Measurements from ENCODE around the gene SLC66A2.

Gene SLC66A2

DNA sequence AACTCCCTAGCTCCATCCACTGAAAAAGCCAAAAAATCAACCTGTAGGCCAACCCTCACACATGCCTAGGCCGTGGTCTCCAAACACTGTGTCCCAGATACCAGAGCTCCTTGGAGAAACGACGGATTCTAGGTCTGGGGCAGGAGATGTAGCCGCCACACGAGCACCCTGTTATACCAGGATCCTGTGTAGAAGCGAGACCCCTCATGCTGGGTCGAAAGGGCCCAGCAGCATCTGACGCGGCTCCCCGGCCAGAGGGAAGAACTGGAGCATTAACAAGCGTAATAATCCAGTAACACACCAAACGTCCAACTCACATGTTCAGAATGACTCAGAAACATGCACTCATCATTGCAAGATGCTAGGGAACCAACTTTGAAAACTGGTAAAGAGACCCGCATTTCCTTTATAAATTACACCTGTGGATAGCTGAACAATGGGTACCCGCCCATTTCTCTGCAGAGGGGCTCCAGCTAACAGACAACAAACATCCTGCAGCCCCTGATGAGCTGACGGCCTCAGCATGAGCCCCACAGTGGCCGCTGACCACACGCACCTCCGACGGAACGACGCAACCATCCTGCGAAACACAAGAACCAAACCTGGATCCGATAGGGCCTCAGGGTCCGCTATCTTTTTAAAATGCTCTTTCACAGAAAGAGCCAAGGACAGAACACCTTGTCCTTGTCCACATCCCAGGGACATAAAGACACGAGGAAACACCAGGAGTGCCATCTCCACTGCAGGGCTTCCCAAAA lies 14.2 kb downstream of the SLC66A2 start:
- no peak for DNase-seq (ENCODE audit: low read depth)

DNA sequence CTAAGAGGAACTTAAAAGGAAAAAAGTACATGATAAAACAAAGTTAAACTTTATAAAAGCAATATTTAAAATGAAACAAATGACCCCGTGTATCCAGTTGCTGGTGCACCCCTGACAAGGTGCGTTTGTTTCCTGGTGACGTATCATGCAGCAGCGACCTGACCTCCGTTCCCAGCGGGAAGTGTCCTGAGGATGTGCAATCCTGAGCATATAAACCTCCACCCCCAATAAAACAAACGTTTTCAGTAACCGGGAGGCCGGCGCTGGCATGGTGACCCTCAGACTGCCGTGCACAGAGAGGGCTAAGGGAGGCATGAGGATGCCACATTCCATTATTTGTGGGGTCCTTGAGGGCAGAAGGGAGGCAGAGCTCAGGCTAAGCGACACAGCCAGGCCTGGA lies 14.8 kb downstream of the SLC66A2 start:
- DNase-seq (ENCODE audit: low read depth): no peak

DNA sequence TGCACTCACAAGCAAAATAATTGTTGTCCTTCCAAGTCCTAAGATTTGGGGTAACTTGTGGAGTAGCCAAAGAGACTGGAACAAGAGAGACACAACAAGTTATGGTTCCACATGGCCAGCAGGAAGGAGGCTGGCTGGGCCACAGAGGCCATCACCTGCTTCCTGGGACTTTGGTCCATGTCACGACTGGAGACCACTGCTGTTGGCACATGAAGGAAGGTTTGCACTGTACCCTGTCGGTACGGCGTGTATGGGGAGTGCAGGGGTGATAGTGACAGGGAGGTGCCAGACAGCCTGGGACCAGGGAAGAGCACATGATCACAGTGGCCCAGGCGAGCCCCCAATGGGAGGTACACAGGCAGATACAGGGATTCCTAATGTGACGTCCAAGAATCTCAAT lies 15.5 kb downstream of the SLC66A2 start:
- no peak for DNase-seq (ENCODE audit: low read depth)

DNA sequence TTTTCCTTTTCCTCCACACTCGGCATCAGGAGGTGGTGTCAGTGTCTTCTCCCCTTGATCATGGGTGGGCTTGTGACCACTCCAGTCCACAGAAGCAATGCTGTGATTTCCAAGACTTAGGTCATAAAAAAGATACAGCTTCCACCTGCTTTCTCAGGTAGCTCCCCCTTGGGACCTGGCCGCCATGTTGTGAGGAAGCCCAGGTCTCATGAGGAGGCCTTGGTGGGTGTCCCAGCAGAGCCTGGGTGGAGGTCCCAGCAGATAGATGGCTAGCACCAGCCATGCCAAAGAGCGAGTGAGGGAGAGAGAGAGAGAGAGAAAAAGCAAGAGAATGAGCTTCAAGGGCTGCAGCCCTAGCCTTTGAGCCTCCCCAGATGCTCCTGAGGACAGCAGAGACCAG lies 16.0 kb downstream of the SLC66A2 start:
- DNase-seq (ENCODE audit: low read depth): no peak

DNA sequence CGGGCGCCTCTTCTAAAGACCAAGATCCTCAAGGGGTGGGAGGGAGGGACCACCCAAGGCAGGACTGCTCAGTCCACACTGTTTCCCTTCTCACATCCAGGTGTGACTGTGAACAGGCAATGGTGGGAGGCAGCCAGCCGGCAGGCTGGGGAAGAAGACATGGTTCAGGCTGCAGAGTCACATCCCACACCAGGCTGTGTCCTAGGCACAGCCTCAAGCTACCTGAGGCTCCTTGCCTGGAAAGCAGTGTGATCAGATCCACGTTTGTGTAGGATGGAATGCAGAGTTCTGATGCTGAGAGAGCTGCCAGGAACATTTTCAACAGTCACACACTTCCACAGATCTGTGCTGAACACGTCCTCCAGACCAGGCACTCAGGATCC lies 16.4 kb downstream of the SLC66A2 start:
- no peak for DNase-seq (ENCODE audit: low read depth)

DNA sequence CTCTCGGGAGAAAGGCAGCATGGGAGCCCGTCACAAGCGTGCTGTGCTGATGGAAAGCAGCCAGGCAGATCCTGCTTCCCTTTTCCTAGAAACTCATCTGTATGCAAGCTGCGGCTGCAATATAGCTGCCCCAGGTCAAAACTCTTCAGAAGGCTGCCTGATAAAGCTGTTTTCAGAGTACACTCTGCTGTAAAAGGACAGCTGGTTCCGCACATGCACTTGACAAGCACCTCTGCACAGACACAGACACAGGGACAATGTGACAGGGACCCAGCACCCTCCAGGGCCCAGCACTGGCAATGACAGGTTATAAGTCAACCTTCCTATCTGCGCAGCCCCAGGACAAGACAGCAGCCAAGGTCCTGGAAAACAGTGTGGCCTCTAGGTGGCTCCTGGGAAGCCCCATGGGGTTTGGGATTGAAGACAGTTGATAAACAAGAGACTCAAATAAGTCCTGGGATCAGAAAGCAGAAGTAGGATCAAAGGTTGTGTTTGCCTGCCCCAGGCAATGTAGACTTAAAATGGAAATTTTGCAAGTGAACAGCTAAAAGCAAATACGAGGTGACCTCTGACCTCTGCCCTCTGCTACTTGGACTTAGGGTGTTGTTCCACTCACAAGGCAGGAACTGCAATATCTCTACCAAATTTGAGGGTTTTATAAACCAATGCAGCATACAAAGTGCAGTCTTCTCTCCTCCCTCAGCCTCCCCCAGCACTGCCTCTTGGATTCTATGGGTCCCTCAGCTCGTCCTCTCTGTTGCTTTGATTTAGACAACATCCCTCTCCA lies 16.9 kb downstream of the SLC66A2 start:
- no peak for DNase-seq (ENCODE audit: low read depth)

DNA sequence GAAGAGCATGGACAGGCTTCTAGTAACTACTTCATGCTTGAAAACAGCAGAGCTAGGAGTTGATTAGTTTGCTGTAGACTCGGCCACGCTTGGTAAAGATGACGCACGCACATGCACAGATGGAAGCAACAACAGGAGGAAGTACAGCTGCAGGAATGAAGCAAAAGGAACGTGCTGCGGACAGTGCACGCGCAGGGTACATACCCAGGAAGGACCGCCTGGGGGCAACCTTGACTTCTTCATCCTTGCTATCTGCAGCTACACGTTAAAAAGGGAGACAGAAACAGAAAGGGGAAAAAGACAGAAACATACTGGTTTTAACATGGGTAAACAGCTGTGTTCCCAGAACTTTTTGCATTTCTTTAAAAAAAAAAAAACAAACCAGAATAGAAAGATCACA lies 17.7 kb downstream of the SLC66A2 start:
- no peak for DNase-seq (ENCODE audit: low read depth)

DNA sequence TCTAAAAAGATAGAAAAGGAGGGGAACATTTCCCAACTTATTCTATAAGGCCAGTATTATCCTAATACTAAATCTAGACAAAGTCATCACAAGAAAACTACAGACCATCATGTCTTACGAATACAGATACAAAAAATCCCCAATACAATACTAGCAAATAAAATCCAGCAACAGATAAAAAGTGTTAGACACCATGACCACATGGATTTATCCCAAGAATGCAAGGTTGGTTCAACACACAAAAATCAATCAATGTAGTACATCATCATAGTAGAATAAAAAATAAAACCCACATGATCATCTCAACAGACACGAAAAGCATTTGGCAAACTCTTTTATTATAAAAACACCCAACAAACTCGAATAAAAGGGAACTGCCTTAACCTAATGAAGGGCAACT lies 18.5 kb downstream of the SLC66A2 start:
- DNase-seq (ENCODE audit: low read depth): no peak

DNA sequence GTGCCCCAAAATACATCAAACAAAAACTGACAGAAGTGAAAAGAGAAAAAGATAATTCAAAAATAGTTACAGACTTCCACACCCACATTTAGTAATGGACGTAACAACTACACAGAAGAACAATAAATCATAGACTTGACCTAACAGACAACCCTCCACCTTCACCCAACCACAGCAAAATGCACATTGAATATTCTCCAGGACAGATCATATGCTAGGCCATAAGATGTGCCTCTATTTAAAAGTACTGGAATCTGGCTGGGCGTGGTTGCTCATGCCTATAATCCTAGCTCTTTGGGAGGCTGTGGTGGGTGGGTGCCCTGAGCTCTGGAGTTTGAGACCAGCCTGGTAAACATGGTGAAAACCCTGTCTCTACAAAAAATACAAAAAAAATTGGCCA lies 20.0 kb downstream of the SLC66A2 start:
- no peak for DNase-seq (ENCODE audit: low read depth)

DNA sequence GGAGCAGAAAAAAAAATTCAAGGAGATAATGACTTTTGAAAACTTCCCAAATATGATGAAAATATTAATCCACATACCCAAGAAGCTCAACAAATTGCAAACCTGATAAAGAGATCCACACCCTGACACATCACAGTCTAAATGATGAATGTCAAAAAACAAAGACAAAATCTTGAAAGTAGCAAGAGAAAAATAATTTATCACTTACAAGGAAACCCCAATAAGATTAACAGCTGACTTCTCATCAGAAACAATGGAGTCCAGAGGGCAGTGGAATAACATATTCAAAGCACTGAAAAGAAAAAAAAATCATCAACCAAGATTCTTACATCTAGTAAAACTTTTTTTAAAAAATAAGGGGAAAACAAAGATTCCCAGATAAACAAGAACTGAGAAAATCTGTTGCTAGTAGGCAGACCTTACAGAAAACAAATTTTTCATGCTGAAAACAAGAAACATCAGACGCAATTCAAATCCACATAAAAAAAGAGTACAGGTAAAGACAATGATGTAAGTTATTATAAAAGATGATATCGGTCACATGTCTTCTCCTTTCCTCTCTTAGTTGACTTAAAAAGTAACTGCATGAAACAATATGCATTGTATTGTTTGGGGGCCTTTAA lies 21.3 kb downstream of the SLC66A2 start:
- no peak for DNase-seq (ENCODE audit: low read depth)

DNA sequence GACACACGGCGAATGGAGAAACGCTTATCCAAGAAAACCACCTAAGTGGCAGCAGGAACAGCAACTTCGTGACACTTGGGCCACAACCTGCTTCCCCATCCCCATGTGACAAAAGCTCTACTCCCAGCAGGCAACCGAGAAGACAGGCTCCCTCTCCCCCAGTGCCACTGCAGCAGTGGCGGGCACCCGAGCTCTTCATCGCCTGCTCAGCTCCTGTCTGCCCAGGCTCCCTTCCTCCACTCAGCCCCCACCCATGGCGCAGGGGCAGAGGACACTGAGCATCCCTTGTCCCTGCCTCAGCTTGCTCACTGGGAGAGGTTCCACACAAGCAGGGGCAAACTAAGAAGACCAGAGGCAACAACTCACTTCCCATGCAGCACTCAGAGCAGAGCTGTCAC lies 22.9 kb downstream of the SLC66A2 start:
- DNase-seq (ENCODE audit: low read depth): no peak

DNA sequence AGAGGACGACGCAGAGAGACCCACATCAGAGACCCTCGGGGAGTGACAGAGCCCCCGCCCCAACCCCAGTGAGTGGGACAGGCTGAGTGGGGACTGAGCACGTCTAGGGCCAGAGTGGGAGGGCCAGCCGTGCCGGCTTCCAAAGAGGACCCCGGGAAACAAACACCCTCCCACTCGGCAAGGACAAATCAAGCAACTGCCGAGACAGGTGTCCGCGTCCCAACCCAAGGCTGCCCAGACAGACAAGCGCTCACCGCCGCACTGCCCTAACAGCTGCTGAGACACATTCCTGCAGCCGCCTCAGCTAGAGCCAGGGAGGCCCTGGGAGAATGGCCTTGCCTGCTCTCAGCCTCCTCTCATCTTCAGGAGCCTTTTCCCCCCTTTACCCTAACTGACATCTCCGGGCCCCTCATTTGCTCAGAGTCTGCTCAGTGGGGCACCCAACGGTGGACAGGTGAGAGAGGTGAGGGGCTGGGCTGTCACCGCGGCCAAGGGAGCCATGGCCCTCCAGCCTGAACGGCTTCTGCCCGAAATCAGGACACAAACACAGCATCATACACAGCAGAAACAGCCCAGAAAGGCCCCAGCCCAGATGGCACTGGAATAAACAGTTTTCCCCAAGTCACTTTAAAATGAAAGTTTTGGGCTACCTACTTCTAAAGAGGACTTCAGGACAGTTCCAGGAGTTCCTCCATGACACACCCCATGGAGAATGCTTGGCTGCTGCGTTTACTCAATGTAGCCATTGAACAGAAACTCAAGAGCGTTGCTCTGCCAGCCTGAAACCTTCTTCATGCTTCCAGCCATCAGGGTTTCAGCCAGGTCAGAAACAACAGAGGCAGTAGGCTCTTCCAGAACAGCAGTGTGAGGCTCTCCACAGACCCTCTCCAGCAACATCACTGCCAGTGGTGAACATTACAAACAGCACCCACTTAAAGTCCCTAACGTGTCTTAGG lies 23.6 kb downstream of the SLC66A2 start:
- DNase-seq (ENCODE audit: low read depth): no peak

DNA sequence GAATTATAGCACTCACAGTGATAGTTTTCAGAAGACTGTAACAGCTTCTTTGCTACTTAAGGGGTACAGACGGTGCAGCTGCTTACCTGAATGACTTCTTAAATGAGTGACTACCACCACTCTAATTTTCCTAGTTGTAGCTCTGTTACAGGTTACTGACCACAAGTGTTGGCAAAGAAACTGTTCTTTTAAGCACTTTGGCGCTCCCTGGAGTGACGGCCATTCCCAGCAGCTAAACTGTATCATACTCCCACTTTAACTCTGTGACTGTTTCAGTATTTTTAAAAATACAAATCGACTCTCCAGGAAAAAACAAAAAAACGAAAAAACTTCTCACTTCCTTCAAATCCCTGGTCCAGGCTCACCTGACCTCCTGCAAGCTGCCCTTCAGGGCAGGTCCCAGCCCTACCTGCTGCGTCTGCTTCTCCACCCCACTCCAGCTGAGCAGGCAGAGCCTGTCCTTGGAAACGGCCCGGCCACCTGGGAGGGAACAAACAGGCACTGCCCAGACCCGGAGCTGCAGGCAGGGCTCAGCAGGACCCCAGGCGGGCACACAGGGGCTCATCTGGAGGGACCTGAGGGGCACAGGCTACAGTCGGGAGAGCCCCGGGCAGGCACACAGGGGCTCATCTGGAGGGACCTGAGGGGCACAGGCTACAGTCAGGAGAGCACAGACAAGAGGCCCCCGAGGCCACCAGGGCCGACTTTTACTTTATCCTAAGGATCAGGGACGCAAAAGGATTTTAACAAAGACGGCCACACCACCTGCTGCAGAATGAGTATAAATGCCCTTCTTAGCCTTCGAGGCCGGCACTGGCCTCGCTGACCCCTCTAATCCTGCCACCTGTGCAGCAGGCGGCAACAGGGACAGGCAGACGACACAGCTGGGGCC lies 24.5 kb downstream of the SLC66A2 start:
- no peak for DNase-seq (ENCODE audit: low read depth)

DNA sequence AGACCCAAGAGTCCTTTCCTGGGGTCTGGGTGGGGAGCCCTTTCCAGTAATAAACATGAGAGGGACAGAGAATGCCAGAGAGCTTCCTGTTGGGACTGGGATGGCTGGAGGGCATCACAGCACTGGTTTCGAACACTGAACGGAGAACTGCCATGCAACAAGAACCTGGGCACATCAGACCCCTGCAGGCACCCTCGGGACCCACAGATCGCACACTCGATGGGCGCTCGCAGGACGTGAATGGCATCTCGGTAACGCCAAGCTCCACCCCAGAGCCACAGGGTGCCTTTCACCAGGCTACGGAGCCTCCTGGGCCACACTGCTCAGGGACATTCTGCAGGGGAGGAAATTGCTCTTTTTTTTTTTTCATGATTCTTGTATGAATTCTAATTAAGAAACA lies 25.1 kb downstream of the SLC66A2 start:
- DNase-seq (ENCODE audit: low read depth): no peak

DNA sequence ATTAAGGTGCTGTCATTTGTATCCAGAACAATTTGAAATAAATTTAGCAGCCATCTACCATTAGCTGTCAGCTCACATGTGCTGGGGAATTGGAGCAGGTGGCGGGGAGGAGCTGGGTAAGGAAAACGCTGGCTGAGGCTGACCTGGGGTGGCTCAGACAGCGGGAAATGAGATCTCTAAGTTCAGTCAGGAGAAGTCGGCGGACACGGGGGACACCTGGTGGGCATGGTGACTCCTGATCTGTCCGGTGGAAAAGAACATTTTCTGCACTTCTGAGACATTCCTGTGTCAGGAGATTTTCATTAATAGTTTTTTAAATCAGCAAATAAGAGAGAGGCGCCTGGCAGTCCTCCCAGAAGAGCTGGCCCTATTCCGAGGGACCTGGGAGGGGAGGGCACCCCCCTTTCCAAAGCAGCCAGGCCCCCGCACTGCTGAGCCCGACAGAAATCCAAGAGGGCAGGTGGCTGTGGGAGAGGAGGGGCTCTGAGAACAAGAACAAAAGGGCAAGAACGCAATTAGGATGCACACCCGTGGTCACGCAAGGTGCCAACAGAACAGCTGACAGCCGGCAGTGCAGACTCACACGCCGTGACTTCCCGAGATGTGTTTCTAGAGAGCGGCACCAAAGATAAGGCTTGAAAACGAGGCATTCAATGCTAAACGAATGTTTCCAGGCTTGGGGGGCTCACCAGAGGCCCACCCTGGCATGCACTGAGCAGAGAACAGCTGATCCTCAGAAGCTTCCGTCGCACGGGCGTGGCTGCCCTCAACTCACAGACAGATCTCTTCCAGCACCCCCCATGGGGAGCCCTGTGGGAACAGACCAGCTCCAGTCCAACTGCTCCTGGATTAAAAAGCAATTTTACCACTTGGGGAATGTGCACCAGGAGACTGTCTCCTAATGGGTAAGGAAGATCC lies 26.4 kb downstream of the SLC66A2 start:
- DNase-seq (ENCODE audit: low read depth): no peak

DNA sequence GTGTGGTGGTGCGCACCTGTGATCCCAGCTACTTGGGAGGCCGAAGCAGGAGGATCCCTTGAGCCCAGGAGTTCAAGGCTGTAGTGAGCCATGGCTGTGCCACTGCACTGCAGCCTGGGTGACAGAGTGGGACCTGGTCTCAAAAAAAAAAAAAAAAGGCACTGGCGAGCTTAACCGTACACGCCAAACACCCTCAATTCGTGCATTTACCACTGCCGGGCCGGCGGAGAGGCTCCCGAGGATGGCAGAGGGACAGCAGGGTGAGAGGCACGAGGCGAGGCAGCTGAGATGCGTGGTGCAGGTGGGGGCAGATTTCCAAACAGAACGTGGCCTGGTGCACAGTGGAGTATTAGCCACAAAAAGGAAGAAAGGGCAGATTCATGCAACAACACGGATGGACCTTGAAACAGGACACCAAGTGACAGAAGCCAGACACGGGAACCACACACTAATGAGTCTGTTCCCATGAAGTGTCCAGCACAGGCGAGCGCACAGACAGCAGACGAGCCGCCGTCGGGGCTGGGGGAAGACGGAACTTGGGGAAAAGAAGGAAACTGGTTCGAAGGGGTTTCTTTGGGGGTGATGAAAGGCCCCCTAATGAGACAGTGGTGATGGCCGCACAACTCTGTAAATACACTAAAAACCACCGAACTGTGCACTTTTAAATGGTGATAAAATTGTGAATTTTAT lies 27.4 kb downstream of the SLC66A2 start:
- DNase-seq (ENCODE audit: low read depth): no peak

DNA sequence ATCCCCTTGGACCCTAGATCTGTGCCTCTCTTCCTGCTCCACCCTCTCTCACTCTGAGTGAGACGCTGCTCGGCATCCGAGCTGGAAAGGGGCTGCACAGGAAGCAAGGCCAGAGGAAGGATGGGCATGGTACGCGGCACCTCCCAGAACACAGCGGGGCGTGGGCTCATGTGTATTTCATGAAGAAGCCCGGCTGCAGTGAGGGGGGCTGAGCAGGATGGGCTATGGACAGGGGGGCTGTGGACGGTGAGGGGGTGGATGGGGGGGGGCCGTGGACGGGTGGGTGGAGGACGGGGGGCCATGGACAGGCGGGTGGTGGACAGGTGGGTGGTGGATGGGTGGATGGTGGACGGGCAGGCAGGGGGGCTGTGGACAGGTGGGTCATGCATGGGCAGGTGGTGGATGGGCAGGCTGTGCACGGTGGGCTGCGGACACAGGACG lies 28.5 kb downstream of the SLC66A2 start:
- DNase-seq (ENCODE audit: low read depth): no peak

DNA sequence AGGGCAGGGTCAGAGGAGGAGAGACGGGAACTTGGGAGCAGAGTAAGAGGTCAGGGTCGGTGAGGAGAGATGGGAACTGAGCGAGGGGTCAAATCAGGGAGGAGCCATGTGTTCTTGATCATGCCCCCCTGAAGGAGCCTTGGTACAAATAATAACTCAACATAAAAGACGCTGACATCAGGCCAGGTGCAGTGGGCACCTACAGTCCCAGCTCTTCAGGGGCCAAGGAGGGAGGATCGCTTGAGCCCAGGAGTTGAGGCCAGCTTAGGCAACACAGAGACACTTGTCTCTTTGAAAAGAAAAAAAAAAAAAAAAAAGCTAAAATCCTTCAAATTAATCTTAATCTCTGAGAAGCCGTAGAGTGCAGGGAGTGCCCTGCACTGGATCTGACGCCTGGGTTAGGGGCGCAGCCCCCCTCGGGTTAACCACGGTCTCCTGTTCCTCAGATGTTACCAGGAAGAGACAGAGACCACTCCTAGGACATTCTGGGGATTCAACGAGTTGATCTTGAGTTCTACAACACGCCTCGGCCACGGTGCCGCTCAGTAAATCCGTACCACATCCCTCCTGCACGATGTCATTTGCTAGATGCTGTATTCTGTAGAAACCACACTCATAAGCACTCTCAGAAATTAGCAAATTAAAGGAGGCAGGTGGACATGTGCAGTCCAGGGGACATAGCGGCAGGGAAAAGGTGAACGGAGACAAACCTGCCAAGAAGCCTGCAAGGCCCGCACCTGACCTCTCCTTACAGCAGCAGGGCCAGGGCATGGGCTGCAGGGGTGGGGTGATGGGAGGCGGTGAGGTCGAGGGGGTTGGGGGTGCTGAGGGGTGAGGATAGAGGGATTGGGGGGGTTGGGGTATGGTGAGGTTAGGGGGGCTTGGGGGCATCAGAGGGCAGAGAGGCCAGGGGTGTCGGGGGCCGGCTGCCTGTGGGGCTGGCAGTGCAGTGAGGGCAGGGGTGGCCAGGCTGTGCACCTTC lies 29.2 kb downstream of the SLC66A2 start:
- no peak for DNase-seq (ENCODE audit: low read depth)

Data from activated T-helper 9 cell treated with anti-CD3 and anti-CD28 coated beads, Interleukin-2, amount 50 U/mL, for 16 hours (primary cell).